ENCODE results near the gene CNKSR3.

CNKSR3 gene

DNA sequence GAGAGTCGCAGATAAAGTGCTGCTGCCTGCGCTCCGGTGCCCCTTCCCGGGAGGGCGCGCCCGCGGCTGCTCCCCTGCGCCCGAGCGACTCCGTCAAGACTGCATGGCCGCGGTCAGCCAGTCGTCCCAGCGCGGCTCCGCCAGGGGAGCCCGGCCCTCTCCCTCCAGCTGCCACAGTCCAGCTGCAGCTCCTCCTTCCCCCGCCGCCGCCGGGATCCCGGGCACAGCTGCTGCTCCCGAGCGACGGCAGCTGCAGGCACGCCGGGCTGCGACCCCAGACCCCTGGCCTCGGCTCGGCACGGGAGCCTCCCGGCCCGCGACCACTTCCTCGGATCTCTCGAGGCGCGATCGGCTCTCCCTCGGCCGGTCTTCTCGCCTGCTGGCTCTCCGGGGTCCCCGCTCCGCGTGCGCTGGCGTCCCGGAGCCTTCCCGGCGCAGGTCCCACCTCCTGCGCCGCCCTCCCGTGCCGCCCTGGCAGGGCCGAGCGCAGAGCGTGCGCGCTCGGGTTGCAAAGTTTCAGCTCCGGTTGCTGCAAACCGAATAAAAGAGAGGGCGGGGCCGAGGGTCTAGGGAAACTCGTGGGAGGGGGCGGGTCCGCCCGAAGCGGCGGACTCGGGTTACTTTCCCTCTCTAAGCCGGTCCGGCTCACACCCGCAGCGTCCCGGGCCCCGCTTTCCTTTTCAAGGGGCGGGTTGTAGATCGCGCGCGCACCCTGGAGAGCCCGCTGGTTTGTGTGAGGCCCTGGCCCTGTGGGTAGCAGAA lies at the start of gene CNKSR3:
Gene CNKSR3, minus strand, starts transcription at position 542 of the 762 bp plus-strand sequence. CDS start 571 bp downstream, outside the sequence.
- DNase-seq (ENCODE audit: insufficient read length, low spot score) (peak; percentile 34), FAIRE-seq (no peak)
- TF ChIP-seq, protein P1, sequence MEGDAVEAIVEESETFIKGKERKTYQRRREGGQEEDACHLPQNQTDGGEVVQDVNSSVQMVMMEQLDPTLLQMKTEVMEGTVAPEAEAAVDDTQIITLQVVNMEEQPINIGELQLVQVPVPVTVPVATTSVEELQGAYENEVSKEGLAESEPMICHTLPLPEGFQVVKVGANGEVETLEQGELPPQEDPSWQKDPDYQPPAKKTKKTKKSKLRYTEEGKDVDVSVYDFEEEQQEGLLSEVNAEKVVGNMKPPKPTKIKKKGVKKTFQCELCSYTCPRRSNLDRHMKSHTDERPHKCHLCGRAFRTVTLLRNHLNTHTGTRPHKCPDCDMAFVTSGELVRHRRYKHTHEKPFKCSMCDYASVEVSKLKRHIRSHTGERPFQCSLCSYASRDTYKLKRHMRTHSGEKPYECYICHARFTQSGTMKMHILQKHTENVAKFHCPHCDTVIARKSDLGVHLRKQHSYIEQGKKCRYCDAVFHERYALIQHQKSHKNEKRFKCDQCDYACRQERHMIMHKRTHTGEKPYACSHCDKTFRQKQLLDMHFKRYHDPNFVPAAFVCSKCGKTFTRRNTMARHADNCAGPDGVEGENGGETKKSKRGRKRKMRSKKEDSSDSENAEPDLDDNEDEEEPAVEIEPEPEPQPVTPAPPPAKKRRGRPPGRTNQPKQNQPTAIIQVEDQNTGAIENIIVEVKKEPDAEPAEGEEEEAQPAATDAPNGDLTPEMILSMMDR (IDR thresholded peaks at IDR 0.05; ENCODE audit: insufficient read depth, missing control alignments): no peak

DNA sequence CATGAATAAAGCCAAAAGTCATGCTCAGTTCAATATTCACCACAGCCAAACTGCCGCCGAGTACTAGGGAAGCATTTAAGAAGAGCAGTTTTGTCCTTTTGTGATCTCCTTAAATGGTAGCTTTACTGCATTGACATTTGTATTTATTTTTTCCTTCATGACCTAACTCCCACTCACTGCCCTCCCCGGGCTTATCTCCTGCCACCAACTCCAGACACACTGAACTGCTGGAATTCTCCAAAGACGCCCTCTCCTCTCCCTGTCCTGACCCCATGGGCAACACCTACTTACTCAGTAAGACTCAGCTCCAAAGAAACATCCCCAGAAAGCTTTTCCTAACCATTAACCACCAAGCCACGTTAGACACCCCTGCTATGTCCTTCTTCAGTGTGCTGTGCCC lies 48.5 kb upstream of the CNKSR3 start:
- TF ChIP-seq, protein P1 (IDR thresholded peaks at IDR 0.05; ENCODE audit: insufficient read depth, missing control alignments): no peak
- FAIRE-seq: no peak
- DNase-seq (ENCODE audit: insufficient read length, low spot score): no peak

DNA sequence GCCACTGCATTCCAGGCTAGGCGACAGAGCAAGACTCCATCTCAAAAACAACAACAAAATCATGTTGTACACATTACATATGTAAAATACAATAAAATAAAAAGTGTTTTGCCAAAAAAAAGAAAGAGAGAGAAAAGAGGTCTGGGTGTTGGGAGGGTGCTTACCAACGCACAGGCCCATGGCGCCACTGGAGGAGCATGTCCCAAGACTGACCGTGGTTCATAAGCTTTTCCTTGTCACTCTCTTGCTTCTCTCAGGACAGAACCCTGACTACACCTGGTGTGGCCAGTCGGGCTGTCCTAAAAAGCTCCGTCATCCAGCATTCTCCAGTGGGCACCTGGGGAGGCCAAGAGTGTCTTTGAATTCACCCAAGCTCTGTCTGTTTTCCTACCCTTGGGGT lies 48.0 kb upstream of the CNKSR3 start:
- TF ChIP-seq, protein P1 (IDR thresholded peaks at IDR 0.05; ENCODE audit: insufficient read depth, missing control alignments): no peak
- FAIRE-seq (no peak), DNase-seq (ENCODE audit: insufficient read length, low spot score) (no peak)

DNA sequence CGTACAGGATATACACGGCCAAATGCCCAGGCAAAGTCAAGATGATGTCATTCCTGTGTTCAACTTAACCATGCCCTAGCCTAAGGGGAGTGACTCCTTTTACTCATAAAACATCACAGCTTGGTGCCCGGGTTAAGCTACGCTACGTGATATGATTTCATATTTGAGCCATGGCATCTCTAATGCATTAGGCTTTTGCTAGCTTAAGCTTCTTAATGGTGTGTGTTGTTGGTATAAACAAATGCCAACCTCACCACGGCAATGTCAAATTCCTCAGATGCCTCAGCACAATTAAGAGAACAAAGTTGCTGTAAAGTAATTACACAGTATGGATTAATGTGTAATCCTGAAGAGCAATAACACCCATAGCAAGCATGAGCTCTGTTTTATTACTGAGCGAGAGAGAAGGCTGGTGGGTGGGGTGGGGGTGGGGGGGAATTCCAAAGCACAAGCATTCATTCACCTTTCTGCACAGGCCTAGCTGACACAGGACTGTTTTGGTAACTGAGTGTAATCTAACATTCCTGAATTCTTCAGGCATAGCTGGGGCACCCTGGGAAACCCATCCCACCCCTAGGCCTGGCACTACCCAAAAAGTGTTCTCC lies 44.7 kb upstream of the CNKSR3 start:
- TF ChIP-seq, protein P1 (IDR thresholded peaks at IDR 0.05; ENCODE audit: insufficient read depth, missing control alignments): no peak
- FAIRE-seq (no peak), DNase-seq (ENCODE audit: insufficient read length, low spot score) (no peak)

DNA sequence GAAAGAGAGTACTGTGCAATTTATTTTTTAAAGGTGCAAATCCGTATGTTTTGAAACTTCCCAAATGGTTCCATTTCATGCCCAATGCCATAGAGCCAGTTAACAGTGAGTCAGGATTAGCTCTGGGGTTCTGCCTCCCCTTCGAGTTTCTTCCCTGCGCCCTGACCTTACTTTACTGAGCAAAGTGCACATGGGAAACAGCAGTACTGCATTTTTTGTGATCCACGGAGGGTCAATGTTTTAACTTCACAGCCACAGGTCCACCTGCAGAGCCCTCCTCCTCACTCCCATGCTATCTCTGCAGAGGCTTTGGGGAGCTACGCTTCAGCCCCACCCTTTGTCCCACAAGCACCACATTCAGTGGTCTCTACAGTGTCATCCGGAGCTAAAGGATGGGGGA lies 44.0 kb upstream of the CNKSR3 start:
- TF ChIP-seq, protein P1 (IDR thresholded peaks at IDR 0.05; ENCODE audit: insufficient read depth, missing control alignments): no peak
- DNase-seq (ENCODE audit: insufficient read length, low spot score) (no peak), FAIRE-seq (no peak)

DNA sequence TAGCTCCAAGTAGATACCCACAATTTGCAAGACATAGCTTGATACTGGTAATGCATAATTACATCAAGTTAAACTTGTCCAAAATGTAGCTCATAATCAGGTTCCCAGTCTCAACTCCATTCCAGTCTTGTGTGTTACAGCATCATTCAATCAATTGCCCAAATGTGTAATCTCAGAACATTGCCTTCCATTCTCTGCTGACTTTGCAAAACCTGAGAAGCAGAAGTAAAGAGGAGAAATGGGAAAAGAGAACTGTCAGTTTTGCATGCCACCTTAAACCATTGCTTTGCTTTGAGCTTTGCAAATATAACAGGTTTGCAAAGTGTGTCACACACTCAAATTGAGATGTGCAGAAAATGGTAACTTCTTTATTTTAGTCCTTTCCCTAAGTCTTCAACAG lies 40.3 kb upstream of the CNKSR3 start:
- no peak for FAIRE-seq
- no peak for DNase-seq (ENCODE audit: insufficient read length, low spot score)

More for the DNA sequence above, 40.3 kb upstream of the CNKSR3 start:
- TF ChIP-seq, protein P1 (IDR thresholded peaks at IDR 0.05; ENCODE audit: insufficient read depth, missing control alignments): no peak

Measured in D721Med (cell line).